ENCODE data around the gene DENND6A. TPM values are rescaled to one million over a fixed set of nuclear protein-coding genes. Genes with fewer than 3 reads are reported as not detected.

The DENND6A gene
- total RNA-seq, 2 experiments from 2014 or later, result 25.5 to 34.6 TPM

- Histone ChIP-seq H3K4me3 (ENCODE audit: low read depth, low read length, poor library complexity, severe bottlenecking) (no peak overlapping the region), H3K9me3 (ENCODE audit: low read length) (no peaks in the 10 kb centered on the region), H3K4me2 (ENCODE audit: low read length) (no peak overlapping the region), H2AFZ (ENCODE audit: low read length) (no peak overlapping the region), H3K4me1 (ENCODE audit: insufficient read depth, low read length, poor library complexity, severe bottlenecking) (no peaks in the 10 kb centered on the region), H3K79me2 (ENCODE audit: insufficient read depth, low read depth, low read length) (no peaks in the 10 kb centered on the region), H3K27ac (ENCODE audit: low read depth, low read length, poor library complexity, severe bottlenecking) (no peak overlapping the region), H3K9me2 (ENCODE audit: insufficient read depth, low read length) (no peaks in the 10 kb centered on the region), H4K20me1 (ENCODE audit: insufficient read depth, low read length) (no peaks in the 10 kb centered on the region), H3K36me3 (ENCODE audit: insufficient read depth, low read length) (no peaks in the 10 kb centered on the region)
- TF ChIP-seq CTCF (conservative IDR thresholded peaks at IDR 0.05; ENCODE audit: low read length) (no peak), EZH2phosphoT487 (IDR thresholded peaks at IDR 0.05; ENCODE audit: borderline replicate concordance, low read depth, low read length) (no peak)
- ChIA-PET CTCF (ENCODE audit: unreplicated experiment) (no interaction called here), POLR2A (interaction anchor here (0.6 to 0.7 kb wide), 3 partner anchors 8 to 209 kb away, joined by 5 to 6 read pairs (median 6); no protein-coding TSS in a partner anchor)
- DNase-seq (ENCODE audit: low spot score), result no peak
- intact Hi-C loops (cut with micrococcal nuclease; ENCODE audit: unreplicated experiment), result no loop called here
- BruUV-seq (replicated peaks), result no TSS peak
These were observed 36.6 kb upstream of the DENND6A start for GRCh38 chr3:57729334-57730045.

GRCh38 chr3:57727106-57727505 lies 34.2 kb upstream of the DENND6A start:
- H3K9me3 ChIP-seq (ENCODE audit: low read length), result no peaks in the 10 kb centered on the region
- no peak for DNase-seq (ENCODE audit: low spot score)
- ChIA-PET POLR2A (interaction anchor here (0.6 to 0.7 kb wide), 2 partner anchors 12 to 16 kb away, joined by 3 read pairs; no protein-coding TSS in a partner anchor), CTCF (ENCODE audit: unreplicated experiment) (no interaction called here)
- BruUV-seq (replicated peaks), result no TSS peak
- intact Hi-C loops (cut with micrococcal nuclease; ENCODE audit: unreplicated experiment), result no loop called here
- H3K36me3 ChIP-seq (ENCODE audit: insufficient read depth, low read length), result no peaks in the 10 kb centered on the region
- H3K9me2 ChIP-seq (ENCODE audit: insufficient read depth, low read length), result no peaks in the 10 kb centered on the region
- no peak overlapping the region for H2AFZ ChIP-seq (ENCODE audit: low read length)
- no peaks in the 10 kb centered on the region for H3K4me1 ChIP-seq (ENCODE audit: insufficient read depth, low read length, poor library complexity, severe bottlenecking)
- no peaks in the 10 kb centered on the region for H4K20me1 ChIP-seq (ENCODE audit: insufficient read depth, low read length)
- no peaks in the 10 kb centered on the region for H3K79me2 ChIP-seq (ENCODE audit: insufficient read depth, low read depth, low read length)
- no peak overlapping the region for H3K27ac ChIP-seq (ENCODE audit: low read depth, low read length, poor library complexity, severe bottlenecking)
- H3K4me2 ChIP-seq (ENCODE audit: low read length), result no peak overlapping the region
- H3K4me3 ChIP-seq (ENCODE audit: low read depth, low read length, poor library complexity, severe bottlenecking), result no peak overlapping the region
- no peak for TF ChIP-seq CTCF (conservative IDR thresholded peaks at IDR 0.05; ENCODE audit: low read length)
- no peak for TF ChIP-seq EZH2phosphoT487 (IDR thresholded peaks at IDR 0.05; ENCODE audit: borderline replicate concordance, low read depth, low read length)

GRCh38 chr3:57726397-57726796 lies 33.5 kb upstream of the DENND6A start:
- H3K4me3 ChIP-seq (ENCODE audit: low read depth, low read length, poor library complexity, severe bottlenecking), result no peak overlapping the region
- no peaks in the 10 kb centered on the region for H3K4me1 ChIP-seq (ENCODE audit: insufficient read depth, low read length, poor library complexity, severe bottlenecking)
- intact Hi-C loops (cut with micrococcal nuclease; ENCODE audit: unreplicated experiment), result no loop called here
- H4K20me1 ChIP-seq (ENCODE audit: insufficient read depth, low read length), result no peaks in the 10 kb centered on the region
- no peak for TF ChIP-seq EZH2phosphoT487 (IDR thresholded peaks at IDR 0.05; ENCODE audit: borderline replicate concordance, low read depth, low read length)
- no peaks in the 10 kb centered on the region for H3K79me2 ChIP-seq (ENCODE audit: insufficient read depth, low read depth, low read length)
- DNase-seq (ENCODE audit: low spot score), result no peak
- no peaks in the 10 kb centered on the region for H3K36me3 ChIP-seq (ENCODE audit: insufficient read depth, low read length)
- no peak overlapping the region for H3K27ac ChIP-seq (ENCODE audit: low read depth, low read length, poor library complexity, severe bottlenecking)
- H3K9me2 ChIP-seq (ENCODE audit: insufficient read depth, low read length), result no peaks in the 10 kb centered on the region
- no peaks in the 10 kb centered on the region for H3K9me3 ChIP-seq (ENCODE audit: low read length)
- ChIA-PET CTCF (ENCODE audit: unreplicated experiment) (no interaction called here), POLR2A (interaction anchor here (0.6 to 0.7 kb wide), 3 partner anchors 11 to 407 kb away, joined by 3 read pairs; no protein-coding TSS in a partner anchor)
- no TSS peak for BruUV-seq (replicated peaks)
- no peak overlapping the region for H2AFZ ChIP-seq (ENCODE audit: low read length)
- H3K4me2 ChIP-seq (ENCODE audit: low read length), result no peak overlapping the region

Measured in OCI-LY7 (cell line).